Neutrophil (primary cell): ENCODE data around the gene AKAP12.

Source experiments
- H3K27ac ChIP-seq: fragments of 200-600 bp; sonication (generic); 2 replicates; pipeline ENCODE4 v1.5.1; 2016; ENCODE audit warnings: mild to moderate bottlenecking, moderate library complexity
- H3K27me3 ChIP-seq: fragments of 200-600 bp; sonication (generic); 2 replicates; pipeline ENCODE4 v1.6.0; 2016; ENCODE audit warnings: mild to moderate bottlenecking
- H3K36me3 ChIP-seq: fragments of 200-600 bp; sonication (generic); 2 replicates; pipeline ENCODE4 v1.5.1; 2017
- H3K4me1 ChIP-seq, 2 experiments: fragments of 200-600 bp in 1 of 2; sonication (generic) in 1 of 2; 1 replicate in 1 of 2; 2 replicates in 1 of 2; pipeline versions ENCODE4 v1.5.1 to v1.6.1; 2013 to 2016; ENCODE audit warnings: low read depth in 1 of 2, low read length in 1 of 2, mild to moderate bottlenecking in 1 of 2, moderate library complexity in 1 of 2; ENCODE audit not compliant: control insufficient read depth in 1 of 2, insufficient read depth in 1 of 2
- H3K4me3 ChIP-seq, 2 experiments: fragments of 200-600 bp in 1 of 2; sonication (generic) in 1 of 2; 1 replicate in 1 of 2; 2 replicates in 1 of 2; pipeline ENCODE4 v1.5.1; 2013 to 2016; ENCODE audit warnings: low read depth in 1 of 2, low read length in 1 of 2, mild to moderate bottlenecking in 1 of 2, moderate library complexity in 1 of 2
- H3K9me3 ChIP-seq: fragments of 200-600 bp; sonication (generic); 2 replicates; pipeline ENCODE4 v1.5.1; 2016
- CTCF ChIP-seq: fragments of 200-600 bp; sonication (generic); IDR thresholded peaks from 2 replicates; pipeline ENCODE4 v1.5.1; 2016; ENCODE audit warnings: antibody characterized with exemption

AKAP12 gene

GRCh38 chr6:151349651-151350270 lies 110.0 kb downstream of the AKAP12 start:
- Histone ChIP-seq H3K36me3 (no peaks in the 10 kb centered on the region), H3K4me1 (peaks cover 0 to 7% of the 10 kb centered on the region in 2 experiments), H3K9me3 (no peaks in the 10 kb centered on the region), H3K4me3 (no peak overlapping the region), H3K27ac (no peak overlapping the region), H3K27me3 (no peaks in the 10 kb centered on the region)
- no peak for TF ChIP-seq CTCF

- no peak overlapping the region for H3K4me3 ChIP-seq
- no peak overlapping the region for H3K27ac ChIP-seq
- TF ChIP-seq CTCF: no peak
- H3K4me1 ChIP-seq: peaks cover 0 to 7% of the 10 kb centered on the region in 2 experiments
- no peaks in the 10 kb centered on the region for H3K36me3 ChIP-seq
- H3K9me3 ChIP-seq: no peaks in the 10 kb centered on the region
- H3K27me3 ChIP-seq: no peaks in the 10 kb centered on the region
These were observed 110.8 kb downstream of the AKAP12 start for GRCh38 chr6:151350442-151351145.

GRCh38 chr6:151351146-151351700 lies 111.5 kb downstream of the AKAP12 start:
- Histone ChIP-seq H3K27ac (no peak overlapping the region), H3K27me3 (no peaks in the 10 kb centered on the region), H3K4me1 (peaks cover 0 to 7% of the 10 kb centered on the region in 2 experiments), H3K4me3 (no peak overlapping the region), H3K36me3 (no peaks in the 10 kb centered on the region), H3K9me3 (no peaks in the 10 kb centered on the region)
- TF ChIP-seq CTCF: no peak

GRCh38 chr6:151351731-151352130 lies 112.0 kb downstream of the AKAP12 start:
- H3K27ac ChIP-seq: no peak overlapping the region
- H3K27me3 ChIP-seq: no peaks in the 10 kb centered on the region
- no peaks in the 10 kb centered on the region for H3K9me3 ChIP-seq
- H3K4me3 ChIP-seq: no peak overlapping the region
- H3K36me3 ChIP-seq: no peaks in the 10 kb centered on the region
- peaks cover 0 to 7% of the 10 kb centered on the region in 2 experiments for H3K4me1 ChIP-seq
- no peak for TF ChIP-seq CTCF

GRCh38 chr6:151352410-151353396 lies 112.9 kb downstream of the AKAP12 start:
- H3K4me1 ChIP-seq: peaks cover 0 to 7% of the 10 kb centered on the region in 2 experiments
- no peak overlapping the region for H3K27ac ChIP-seq
- no peak for TF ChIP-seq CTCF
- no peaks in the 10 kb centered on the region for H3K9me3 ChIP-seq
- no peaks in the 10 kb centered on the region for H3K27me3 ChIP-seq
- H3K36me3 ChIP-seq: no peaks in the 10 kb centered on the region
- no peak overlapping the region for H3K4me3 ChIP-seq
